ENCODE data around the gene VTI1A.
A peak's percentile ranks its signal among the peaks of the same experiment; 100 is the strongest.
"Not testable (repeated sequence)": the region's sequence is repeated elsewhere in the genome, so short reads cannot be mapped to it uniquely, and the experiment has no call there.

VTI1A gene

GRCh38 chr10:112538168-112538567 is 91.2 kb downstream of the VTI1A start:
- intact Hi-C loops (cut with DNase I): no loop called here
- no peak for DNase-seq

GRCh38 chr10:112539340-112539739 is 92.3 kb downstream of the VTI1A start:
- intact Hi-C loops (cut with DNase I): no loop called here
- no peak for DNase-seq

GRCh38 chr10:112542823-112543222 is 95.8 kb downstream of the VTI1A start:
- DNase-seq; intact Hi-C loops (cut with DNase I): not testable (repeated sequence)

GRCh38 chr10:112546474-112546873 is 99.5 kb downstream of the VTI1A start:
- intact Hi-C loops (cut with DNase I): no loop called here
- DNase-seq: no peak

GRCh38 chr10:112548535-112549276 is 101.7 kb downstream of the VTI1A start:
- intact Hi-C loops (cut with DNase I): no loop called here
- DNase-seq: peak in 1 of 10 donors; percentile 35

- intact Hi-C loops (cut with DNase I): no loop called here
Measured at GRCh38 chr10:112552593-112553110, 105.6 kb downstream of the VTI1A start.

GRCh38 chr10:112553315-112553714 is 106.3 kb downstream of the VTI1A start:
- no peak for DNase-seq
- intact Hi-C loops (cut with DNase I): no loop called here

More at GRCh38 chr10:112552593-112553110, 105.6 kb downstream of the VTI1A start:
- DNase-seq: no peak

- DNase-seq: no peak
- intact Hi-C loops (cut with DNase I): no loop called here
Measured at GRCh38 chr10:112554263-112554662, 107.2 kb downstream of the VTI1A start.

GRCh38 chr10:112557197-112557596 is 110.2 kb downstream of the VTI1A start:
- DNase-seq: no peak
- intact Hi-C loops (cut with DNase I): no loop called here

GRCh38 chr10:112558476-112559142 is 111.6 kb downstream of the VTI1A start:
- DNase-seq: no peak
- intact Hi-C loops (cut with DNase I): no loop called here

GRCh38 chr10:112559349-112559748 is 112.3 kb downstream of the VTI1A start:
- intact Hi-C loops (cut with DNase I): no loop called here
- no peak for DNase-seq

- intact Hi-C loops (cut with DNase I): loop anchor here (10.0 kb wide), 1 partner anchor 823 kb away; no protein-coding TSS in a partner anchor
- no peak for DNase-seq
Measured at GRCh38 chr10:112562122-112562521, 115.1 kb downstream of the VTI1A start.

GRCh38 chr10:112562809-112563663 is 116.0 kb downstream of the VTI1A start:
- intact Hi-C loops (cut with DNase I): loop anchor here (10.0 kb wide), 1 partner anchor 822 kb away; no protein-coding TSS in a partner anchor

GRCh38 chr10:112564337-112564736 is 117.3 kb downstream of the VTI1A start:
- DNase-seq: no peak
- intact Hi-C loops (cut with DNase I): loop anchor here (10.0 kb wide), 1 partner anchor 820 kb away; no protein-coding TSS in a partner anchor

More at GRCh38 chr10:112562809-112563663, 116.0 kb downstream of the VTI1A start:
- no peak for DNase-seq

GRCh38 chr10:112565434-112566053 is 118.5 kb downstream of the VTI1A start:
- intact Hi-C loops (cut with DNase I): loop anchor here (5.0 to 10.0 kb wide), 2 partner anchors 562 to 819 kb away; no protein-coding TSS in a partner anchor
- DNase-seq: peak in 1 of 10 donors; percentile 33

- DNase-seq: no peak
- intact Hi-C loops (cut with DNase I): no loop called here
Measured at GRCh38 chr10:112570585-112570984, 123.6 kb downstream of the VTI1A start.

GRCh38 chr10:112579578-112579977 is 132.6 kb downstream of the VTI1A start:
- no peak for DNase-seq
- intact Hi-C loops (cut with DNase I): no loop called here

- DNase-seq: no peak
- intact Hi-C loops (cut with DNase I): no loop called here
Measured at GRCh38 chr10:112580267-112580666, 133.3 kb downstream of the VTI1A start.

GRCh38 chr10:112581921-112582320 is 134.9 kb downstream of the VTI1A start:
- intact Hi-C loops (cut with DNase I): no loop called here
- no peak for DNase-seq

Data from posterior cingulate gyrus (tissue), 11 donors.